A673 (cell line): ENCODE measurements around the gene NSMCE4A. TPM values are rescaled to one million over a fixed set of nuclear protein-coding genes. Genes with fewer than 3 reads are reported as not detected.

Experiments used
- BruUV-seq: library from RNA; stranded (reverse); fragments of 400-500 nt; replicated peaks from 2 replicates; lab custom pipeline; 2021; lab: Mats Ljungman, UMichigan
- CTCF ChIA-PET: fragments of 300-600 bp; sonication (Branson Sonifier 250); formaldehyde crosslinking; loops from one replicate; lab custom pipeline; 2022; ENCODE audit warnings: antibody characterized with exemption; lab: Charles Lee
- POLR2A ChIA-PET: fragments of 300-600 bp; sonication (Branson Sonifier 250); formaldehyde crosslinking; loops from one replicate; lab custom pipeline; 2022; ENCODE audit warnings: antibody characterized with exemption; ENCODE audit not compliant: low non-redundant PET; lab: Charles Lee
- DNase-seq: peaks from one replicate; pipeline ENCODE4 v3.0.0-alpha.2; 2015; ENCODE audit warnings: low spot score
- H3K27ac ChIP-seq: fragments of 200-600 bp; sonication (generic); 2 replicates; pipeline ENCODE4 v1.5.1; 2016; ENCODE audit warnings: mixed run types, low read depth, mild to moderate bottlenecking, mixed read lengths, antibody characterized with exemption, low read length; ENCODE audit not compliant: poor library complexity, severe bottlenecking
- H3K27me3 ChIP-seq: fragments of 200-600 bp; sonication (generic); replicated peaks from 2 replicates; pipeline ENCODE4 v1.6.1; 2017; ENCODE audit warnings: mixed run types, low read depth, mild to moderate bottlenecking, mixed read lengths, antibody characterized with exemption, low read length; ENCODE audit not compliant: insufficient read depth, poor library complexity
- H3K36me3 ChIP-seq: fragments of 200-600 bp; sonication (generic); 2 replicates; pipeline ENCODE4 v1.6.1; 2016; ENCODE audit warnings: mixed run types, mild to moderate bottlenecking, mixed read lengths, antibody characterized with exemption, low read length; ENCODE audit not compliant: insufficient read depth, poor library complexity, severe bottlenecking
- H3K4me1 ChIP-seq: fragments of 200-600 bp; sonication (generic); 2 replicates; pipeline ENCODE4 v1.6.1; 2017; ENCODE audit warnings: mixed run types, mild to moderate bottlenecking, mixed read lengths, antibody characterized with exemption, low read length; ENCODE audit not compliant: insufficient read depth, poor library complexity, severe bottlenecking
- H3K4me3 ChIP-seq: fragments of 200-600 bp; sonication (generic); 2 replicates; pipeline ENCODE4 v1.5.1; 2016; ENCODE audit warnings: low read depth, mixed run types, mild to moderate bottlenecking, mixed read lengths, low read length; ENCODE audit not compliant: poor library complexity, severe bottlenecking
- H3K9me3 ChIP-seq: fragments of 200-600 bp; sonication (generic); 2 replicates; pipeline ENCODE4 v1.6.1; 2016; ENCODE audit warnings: mixed run types, low read depth, mild to moderate bottlenecking, mixed read lengths, antibody characterized with exemption, low read length; ENCODE audit not compliant: poor library complexity, severe bottlenecking
- EZH2 ChIP-seq: fragments of 200-600 bp; sonication (generic); IDR thresholded peaks from 2 replicates; pipeline ENCODE4 v1.6.1; 2017; ENCODE audit warnings: borderline replicate concordance, low read depth, mild to moderate bottlenecking, mixed read lengths, antibody characterized with exemption, low read length; ENCODE audit not compliant: poor library complexity, severe bottlenecking
- intact Hi-C: fragments of 100-400 bp; cut with micrococcal nuclease; formaldehyde crosslinking; loops from one replicate; pipeline ENCODE4 v1.10.0; 2022; ENCODE audit not compliant: unreplicated experiment
- total RNA-seq: library from RNA; stranded (reverse); gene quantifications from 2 replicates; pipeline ENCODE4 v1.2.3, GENCODE V29; 2021
- TF ChIP-seq, protein P1 (sequence below): fragments of 300-800, 200-600 bp; sonication (generic); conservative IDR thresholded peaks from 2 replicates; pipeline ENCODE4 v1.5.1; 2017; ENCODE audit warnings: low read depth, mild to moderate bottlenecking, antibody characterized with exemption, low read length, moderate library complexity, mixed read lengths

Gene NSMCE4A
- total RNA-seq, 1 experiment from 2014 or later = 71.7 TPM

DNA sequence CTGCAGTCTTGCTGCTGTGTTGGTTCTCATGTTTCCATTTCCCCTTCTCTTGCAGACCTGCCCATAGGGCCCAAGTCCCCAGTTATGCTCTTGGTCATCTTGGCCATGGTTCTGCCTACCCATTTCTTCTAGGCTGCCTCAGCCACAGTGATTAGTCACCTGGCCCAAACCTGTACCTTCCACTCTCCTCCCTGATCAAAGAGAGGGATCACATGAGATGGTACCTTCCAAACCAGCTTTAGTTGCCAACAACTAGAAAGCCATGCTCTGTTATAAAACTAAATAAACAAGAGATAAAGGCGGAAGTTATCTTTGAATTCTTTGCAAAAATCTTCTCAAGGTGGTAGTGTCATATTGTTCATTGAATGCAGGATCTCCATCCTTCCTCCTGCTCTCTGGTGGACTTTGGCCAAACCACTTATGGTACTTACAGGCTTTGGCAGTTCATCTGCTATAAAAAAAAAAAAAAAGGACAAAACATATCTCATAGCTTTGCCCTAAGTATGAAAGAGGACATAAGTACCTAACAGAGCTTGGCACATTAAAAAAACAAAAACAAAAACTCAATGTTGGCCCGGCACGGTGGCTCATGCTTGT lies 39.7 kb upstream of the NSMCE4A start:
- no peak for DNase-seq
- POLR2A ChIA-PET = no interaction called here
- CTCF ChIA-PET = no interaction called here
- TF ChIP-seq, protein P1, sequence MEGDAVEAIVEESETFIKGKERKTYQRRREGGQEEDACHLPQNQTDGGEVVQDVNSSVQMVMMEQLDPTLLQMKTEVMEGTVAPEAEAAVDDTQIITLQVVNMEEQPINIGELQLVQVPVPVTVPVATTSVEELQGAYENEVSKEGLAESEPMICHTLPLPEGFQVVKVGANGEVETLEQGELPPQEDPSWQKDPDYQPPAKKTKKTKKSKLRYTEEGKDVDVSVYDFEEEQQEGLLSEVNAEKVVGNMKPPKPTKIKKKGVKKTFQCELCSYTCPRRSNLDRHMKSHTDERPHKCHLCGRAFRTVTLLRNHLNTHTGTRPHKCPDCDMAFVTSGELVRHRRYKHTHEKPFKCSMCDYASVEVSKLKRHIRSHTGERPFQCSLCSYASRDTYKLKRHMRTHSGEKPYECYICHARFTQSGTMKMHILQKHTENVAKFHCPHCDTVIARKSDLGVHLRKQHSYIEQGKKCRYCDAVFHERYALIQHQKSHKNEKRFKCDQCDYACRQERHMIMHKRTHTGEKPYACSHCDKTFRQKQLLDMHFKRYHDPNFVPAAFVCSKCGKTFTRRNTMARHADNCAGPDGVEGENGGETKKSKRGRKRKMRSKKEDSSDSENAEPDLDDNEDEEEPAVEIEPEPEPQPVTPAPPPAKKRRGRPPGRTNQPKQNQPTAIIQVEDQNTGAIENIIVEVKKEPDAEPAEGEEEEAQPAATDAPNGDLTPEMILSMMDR = no peak
- TF ChIP-seq EZH2 = no peak
- no peak overlapping the region for H3K27ac ChIP-seq
- no peaks in the 10 kb centered on the region for H3K4me1 ChIP-seq
- peaks cover 3% of the 10 kb centered on the region for H3K27me3 ChIP-seq
- intact Hi-C loops = no loop called here
- no peaks in the 10 kb centered on the region for H3K9me3 ChIP-seq
- BruUV-seq = no TSS peak
- no peaks in the 10 kb centered on the region for H3K36me3 ChIP-seq
- H3K4me3 ChIP-seq = no peak overlapping the region

DNA sequence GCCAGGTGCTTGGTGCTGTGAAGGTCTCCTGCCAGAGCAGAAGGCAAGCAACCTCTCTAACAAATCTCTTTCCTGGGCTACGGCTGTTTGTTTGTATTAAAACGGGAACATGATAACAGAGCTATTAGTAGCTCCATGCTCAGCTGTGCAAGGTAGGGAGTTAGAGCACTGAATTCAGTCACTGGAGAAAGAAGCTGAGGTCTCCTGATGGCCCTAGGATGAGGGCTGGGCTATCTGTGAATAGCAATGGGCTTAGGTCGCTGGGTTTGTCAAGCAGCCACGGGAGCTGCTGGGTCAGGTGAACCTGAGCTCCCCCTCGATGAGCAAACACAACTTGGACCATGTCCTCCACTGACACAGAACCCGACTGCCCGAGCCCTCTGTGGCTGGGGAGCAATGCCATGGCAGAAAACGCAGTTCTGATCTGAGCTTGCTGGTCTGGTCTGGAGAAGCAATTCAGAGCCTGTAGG lies 38.3 kb upstream of the NSMCE4A start:
- BruUV-seq = no TSS peak

GRCh38 chr10:122012731-122013130 lies 37.7 kb upstream of the NSMCE4A start:
- POLR2A ChIA-PET = no interaction called here
- Histone ChIP-seq H3K36me3 (no peaks in the 10 kb centered on the region), H3K4me3 (no peak overlapping the region), H3K9me3 (no peaks in the 10 kb centered on the region), H3K4me1 (no peaks in the 10 kb centered on the region), H3K27ac (no peak overlapping the region), H3K27me3 (peaks cover 3% of the 10 kb centered on the region)
- BruUV-seq = no TSS peak
- TF ChIP-seq, protein P1 = no peak
- no peak for TF ChIP-seq EZH2
- CTCF ChIA-PET = no interaction called here
- intact Hi-C loops = no loop called here
- no peak for DNase-seq

More for the DNA sequence above, 38.3 kb upstream of the NSMCE4A start:
- ChIA-PET CTCF (interaction anchor here (0.6 kb wide), 1 partner anchor 38 kb away, joined by 12 read pairs; no protein-coding TSS in a partner anchor), POLR2A (no interaction called here)
- intact Hi-C loops = no loop called here
- no peaks in the 10 kb centered on the region for H3K4me1 ChIP-seq
- no peak overlapping the region for H3K27ac ChIP-seq
- no peaks in the 10 kb centered on the region for H3K9me3 ChIP-seq
- TF ChIP-seq EZH2 = no peak
- no peak for DNase-seq
- no peak overlapping the region for H3K4me3 ChIP-seq
- peaks cover 3% of the 10 kb centered on the region for H3K27me3 ChIP-seq
- H3K36me3 ChIP-seq = no peaks in the 10 kb centered on the region
